K562 (cell line): ENCODE data around the gene SH3PXD2B. TPM values are rescaled to one million over a fixed set of nuclear protein-coding genes. Genes with fewer than 3 reads are reported as not detected.

Experiments
- CXXC5 ChIP-seq: fragments of 250-450 bp; sonication (Bioruptor Pico); IDR thresholded peaks from 2 replicates; pipeline ENCODE4 v1.8.0; 2022; ENCODE audit warnings: inconsistent platforms, mild to moderate bottlenecking, moderate library complexity
- ERF ChIP-seq: fragments of 450-650 bp; formaldehyde crosslinking; IDR thresholded peaks from 2 replicates; pipeline ENCODE4 v1.4.0; 2020; ENCODE audit warnings: mild to moderate bottlenecking, mixed read lengths
- ETV5 ChIP-seq: sonication (generic); formaldehyde crosslinking; IDR thresholded peaks from 2 replicates; pipeline ENCODE4 v1.4.0; 2020; ENCODE audit warnings: low read depth, mild to moderate bottlenecking, missing genetic modification reagents
- L3MBTL2 ChIP-seq: fragments of 450-650 bp; IDR thresholded peaks from 2 replicates; pipeline ENCODE4 v1.6.1; 2016; ENCODE audit warnings: mild to moderate bottlenecking, moderate library complexity
- LEF1 ChIP-seq: fragments of 450-650 bp; IDR thresholded peaks from 2 replicates; pipeline ENCODE4 v1.6.1; 2016; ENCODE audit warnings: mild to moderate bottlenecking
- MAFG ChIP-seq: fragments of 450-650 bp; conservative IDR thresholded peaks from 2 replicates; pipeline ENCODE4 v1.6.1; 2016; ENCODE audit warnings: missing genetic modification characterization, missing compliant biosample characterization
- MTF1 ChIP-seq: fragments of 250-450 bp; sonication (Bioruptor Pico); IDR thresholded peaks from 2 replicates; pipeline ENCODE4 v1.9.0; 2021; ENCODE audit warnings: moderate library complexity, mild to moderate bottlenecking, inconsistent platforms, borderline replicate concordance
- NCOA4 ChIP-seq: fragments of 450-650 bp; IDR thresholded peaks from 2 replicates; pipeline ENCODE4 v1.6.1; 2018; ENCODE audit warnings: mild to moderate bottlenecking; ENCODE audit not compliant: partially characterized antibody
- NONO ChIP-seq, 2 experiments: fragments of 200-400 bp in 1 of 2; fragments of 450-650 bp in 1 of 2; formaldehyde crosslinking in 1 of 2; IDR thresholded peaks; 2 replicates each; pipeline ENCODE4 v1.6.1; 2017; ENCODE audit warnings: low read depth in 2 of 2, mild to moderate bottlenecking in 2 of 2, moderate library complexity in 2 of 2, low read length in 1 of 2
- NR0B1 ChIP-seq: fragments of 450-650 bp; IDR thresholded peaks from one replicate; pipeline ENCODE4 v1.6.1; 2018; ENCODE audit warnings: mild to moderate bottlenecking, moderate library complexity; ENCODE audit not compliant: partially characterized antibody
- NR2F6 ChIP-seq: fragments of 450-650 bp; formaldehyde crosslinking; IDR thresholded peaks from 2 replicates; pipeline ENCODE4 v1.4.0; 2020; ENCODE audit warnings: mild to moderate bottlenecking
- OTX1 ChIP-seq: fragments of 450-650 bp; formaldehyde crosslinking; IDR thresholded peaks from 2 replicates; pipeline ENCODE4 v1.4.0; 2022; ENCODE audit warnings: mild to moderate bottlenecking
- RFX5 ChIP-seq: IDR thresholded peaks from 2 replicates; pipeline ENCODE4 v1.6.1; 2011; ENCODE audit warnings: low read depth, mild to moderate bottlenecking, improper control_type of control experiment, low read length
- SETDB1 ChIP-seq: IDR thresholded peaks from one replicate; pipeline ENCODE4 v1.6.1; 2012; ENCODE audit warnings: low read length, control low read depth, inconsistent platforms
- ZNF146 ChIP-seq: IDR thresholded peaks from one replicate; pipeline ENCODE4 v1.6.1; 2018; ENCODE audit warnings: missing compliant biosample characterization; ENCODE audit not compliant: unreplicated experiment
- ZNF277 ChIP-seq: fragments of 250-450 bp; sonication (Bioruptor Pico); IDR thresholded peaks from 2 replicates; pipeline ENCODE4 v1.8.0; 2022; ENCODE audit warnings: inconsistent platforms, mild to moderate bottlenecking, moderate library complexity, borderline replicate concordance
- ZNF431 ChIP-seq: sonication (generic); formaldehyde crosslinking; IDR thresholded peaks from 2 replicates; pipeline ENCODE4 v1.8.0; 2022; ENCODE audit warnings: mild to moderate bottlenecking, missing genetic modification reagents
- ZNF766 ChIP-seq: fragments of 200-800 bp; sonication (Bioruptor generic); conservative IDR thresholded peaks from 2 replicates; pipeline ENCODE4 v1.6.1; 2016; ENCODE audit warnings: missing genetic modification characterization, missing compliant biosample characterization
- ZZZ3 ChIP-seq: fragments of 450-650 bp; IDR thresholded peaks from 2 replicates; pipeline ENCODE4 v1.6.1; 2016; ENCODE audit warnings: antibody characterized with exemption, mild to moderate bottlenecking, moderate library complexity
- polyA plus RNA-seq, 8 experiments: library from polyadenylated mRNA; depleted of rRNA in 4 of 8; stranded (reverse) in 5 of 8; unstranded in 3 of 8; fragments of >200 nt; fragmentation: Nextera tagmentation in 2 of 8; fragmentation: Illumina TruSeq in 1 of 8; extraction: Ambion mirVana in 2 of 8; extraction: Trizol in 1 of 8; gene quantifications; 2 replicates each; pipeline versions ENCODE4 v1.2.1 to v1.2.3, GENCODE V29; 2011 to 2014; ENCODE audit warnings: inconsistent platforms in 1 of 8, missing spikeins in 1 of 8
- total RNA-seq, 7 experiments: library from RNA; depleted of rRNA in 6 of 7; stranded (reverse); fragments of >200 nt in 6 of 7; fragmentation: Illumina TruSeq in 2 of 7; extraction: Trizol in 2 of 7; gene quantifications; 2 replicates each; pipeline versions ENCODE4 v1.2.1 to v1.2.3, GENCODE V29; 2011 to 2021; ENCODE audit warnings: low replicate concordance in 1 of 7
- TF ChIP-seq, protein P1 (sequence below), 3 experiments: fragments of 200-800 bp in 1 of 3; sonication (Bioruptor generic) in 1 of 3; sonication (generic) in 1 of 3; formaldehyde crosslinking in 1 of 3; IDR thresholded peaks; 2 replicates each; pipeline versions ENCODE4 v1.6.1 to v1.8.0; 2016 to 2022; ENCODE audit warnings: mild to moderate bottlenecking in 2 of 3, missing compliant biosample characterization in 2 of 3, missing genetic modification characterization in 2 of 3, missing genetic modification reagents in 1 of 3
- TF ChIP-seq, protein P2 (sequence below): fragments of 450-650 bp; formaldehyde crosslinking; IDR thresholded peaks from 2 replicates; pipeline ENCODE4 v1.4.0; 2022; ENCODE audit warnings: mild to moderate bottlenecking, moderate library complexity
- TF ChIP-seq, protein P3 (sequence below): fragments of 250-450 bp; sonication (Bioruptor Pico); IDR thresholded peaks from 2 replicates; pipeline ENCODE4 v1.5.0; 2021

SH3PXD2B gene
- total and polyA plus RNA-seq, 9 of the 15 experiments (the other 6 are each of a cell fraction or from before 2014, with no cell fraction given) = 0.04 to 0.66 (median 0.19) TPM

GRCh38 chr5:172361566-172362238 is 92.6 kb downstream of the SH3PXD2B start (continued):
- TF ChIP-seq ERF (CRISPR knock-in tag) (no peak), MAFG (tag) (no peak), MTF1 (CRISPR knock-in tag) (no peak), ETV5 (CRISPR knock-in tag) (no peak), ZZZ3 (no peak), NR0B1 (no peak), RFX5 (no peak), NCOA4 (no peak), NR2F6 (CRISPR knock-in tag) (no peak), LEF1 (no peak), CXXC5 (no peak), OTX1 (CRISPR knock-in tag) (no peak), ZNF766 (no peak), ZNF431 (CRISPR knock-in tag) (no peak), SETDB1 (no peak), NONO (IDR thresholded peaks at IDR 0.05; ENCODE audit: low read depth in 2 of 2, low read length in 1 of 2) (no peak), ZNF146 (CRISPR knock-in tag) (no peak), ZNF277 (no peak), L3MBTL2 (peak; percentile 70)
- TF ChIP-seq, protein P1, sequence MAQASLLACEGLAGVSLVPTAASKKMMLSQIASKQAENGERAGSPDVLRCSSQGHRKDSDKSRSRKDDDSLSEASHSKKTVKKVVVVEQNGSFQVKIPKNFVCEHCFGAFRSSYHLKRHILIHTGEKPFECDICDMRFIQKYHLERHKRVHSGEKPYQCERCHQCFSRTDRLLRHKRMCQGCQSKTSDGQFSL (CRISPR knock-in tag; IDR thresholded peaks at IDR 0.05) = no peak
- TF ChIP-seq, protein P1 (tag; IDR thresholded peaks at IDR 0.05) = no peak
- TF ChIP-seq, protein P2, sequence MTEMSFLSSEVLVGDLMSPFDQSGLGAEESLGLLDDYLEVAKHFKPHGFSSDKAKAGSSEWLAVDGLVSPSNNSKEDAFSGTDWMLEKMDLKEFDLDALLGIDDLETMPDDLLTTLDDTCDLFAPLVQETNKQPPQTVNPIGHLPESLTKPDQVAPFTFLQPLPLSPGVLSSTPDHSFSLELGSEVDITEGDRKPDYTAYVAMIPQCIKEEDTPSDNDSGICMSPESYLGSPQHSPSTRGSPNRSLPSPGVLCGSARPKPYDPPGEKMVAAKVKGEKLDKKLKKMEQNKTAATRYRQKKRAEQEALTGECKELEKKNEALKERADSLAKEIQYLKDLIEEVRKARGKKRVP (CRISPR knock-in tag) = peak; percentile 80
- TF ChIP-seq, protein P3, sequence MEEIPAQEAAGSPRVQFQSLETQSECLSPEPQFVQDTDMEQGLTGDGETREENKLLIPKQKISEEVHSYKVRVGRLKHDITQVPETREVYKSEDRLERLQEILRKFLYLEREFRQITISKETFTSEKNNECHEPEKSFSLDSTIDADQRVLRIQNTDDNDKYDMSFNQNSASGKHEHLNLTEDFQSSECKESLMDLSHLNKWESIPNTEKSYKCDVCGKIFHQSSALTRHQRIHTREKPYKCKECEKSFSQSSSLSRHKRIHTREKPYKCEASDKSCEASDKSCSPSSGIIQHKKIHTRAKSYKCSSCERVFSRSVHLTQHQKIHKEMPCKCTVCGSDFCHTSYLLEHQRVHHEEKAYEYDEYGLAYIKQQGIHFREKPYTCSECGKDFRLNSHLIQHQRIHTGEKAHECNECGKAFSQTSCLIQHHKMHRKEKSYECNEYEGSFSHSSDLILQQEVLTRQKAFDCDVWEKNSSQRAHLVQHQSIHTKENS (CRISPR knock-in tag) = no peak
